ENCODE results near the gene PGAM2.

DNA sequence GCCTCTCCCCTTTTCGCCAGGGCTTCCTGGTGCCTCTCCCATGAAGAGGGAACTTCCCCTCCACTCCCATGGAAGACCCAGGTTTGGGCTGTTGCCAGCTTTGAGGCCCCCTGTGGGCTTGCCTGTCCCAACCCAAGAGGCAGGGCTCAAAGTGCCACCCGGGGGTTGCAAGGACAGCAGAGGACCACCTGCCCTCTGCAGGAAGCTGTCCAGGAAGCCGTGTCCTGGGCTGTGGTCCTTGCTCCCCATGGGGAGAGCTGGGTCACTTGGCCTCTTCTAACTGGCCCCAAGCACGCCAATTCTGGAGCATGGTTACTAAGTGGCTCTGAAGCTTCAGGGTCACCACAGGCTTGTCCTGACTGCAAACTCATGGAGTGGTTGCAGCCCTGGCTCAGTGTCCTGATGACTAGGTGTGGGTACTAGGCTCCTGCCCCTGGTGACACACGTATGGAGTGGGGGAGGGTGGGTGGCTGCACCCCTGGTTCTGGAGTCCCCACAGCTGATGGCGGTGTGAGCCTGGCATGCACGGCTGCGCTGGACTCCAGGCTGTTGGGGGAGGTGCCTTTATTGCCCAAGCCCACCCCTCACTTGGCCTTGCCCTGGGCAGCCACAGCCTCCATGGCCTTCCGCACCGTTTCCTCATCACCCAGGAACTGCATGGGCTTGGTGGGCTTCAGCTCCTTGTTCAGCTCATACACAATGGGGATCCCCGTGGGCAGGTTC lies 3.0 kb downstream of the PGAM2 start:
- no peak for TF ChIP-seq CTCF (IDR thresholded peaks at IDR 0.05)
- TF ChIP-seq POLR2A (IDR thresholded peaks at IDR 0.05) = no peak

Data from suprapubic skin (tissue), 3 donors.